Progenitor cell of endocrine pancreas (in vitro differentiated cells): ENCODE data around the gene PDIK1L. TPM values are rescaled to one million over a fixed set of nuclear protein-coding genes. Genes with fewer than 3 reads are reported as not detected.

ENCODE experiments used
- DNase-seq: peaks from one replicate; pipeline ENCODE4 v3.0.0; 2021; ENCODE audit warnings: low spot score; ENCODE audit not compliant: unreplicated experiment
- H3K27ac Mint-ChIP-seq: 2 replicates; pipeline ENCODE4 v1.8.0; 2021; ENCODE audit warnings: mild to moderate bottlenecking, moderate library complexity, mixed read lengths
- H3K27me3 Mint-ChIP-seq: 2 replicates; pipeline ENCODE4 v1.8.0; 2021; ENCODE audit warnings: mixed read lengths
- H3K36me3 Mint-ChIP-seq: 2 replicates; pipeline ENCODE4 v1.8.0; 2022; ENCODE audit warnings: mixed read lengths; ENCODE audit not compliant: insufficient read depth
- H3K4me1 Mint-ChIP-seq: 2 replicates; pipeline ENCODE4 v1.8.0; 2021; ENCODE audit warnings: low read depth, mixed read lengths
- H3K4me3 Mint-ChIP-seq: 2 replicates; pipeline ENCODE4 v1.8.0; 2021; ENCODE audit warnings: low read depth, mild to moderate bottlenecking, moderate library complexity, mixed read lengths
- H3K9me3 Mint-ChIP-seq: 2 replicates; pipeline ENCODE4 v1.8.0; 2021; ENCODE audit warnings: low read depth, mixed read lengths
- total RNA-seq: library from RNA; stranded (reverse); gene quantifications from 2 replicates; pipeline ENCODE4 v1.2.1, GENCODE V29; 2021
- TF ChIP-seq, protein P1 (sequence below): fragments of 200-600 bp; sonication (generic); IDR thresholded peaks from one replicate; pipeline ENCODE4 v1.5.0; 2021; ENCODE audit warnings: antibody characterized with exemption, mild to moderate bottlenecking; ENCODE audit not compliant: unreplicated experiment

Gene PDIK1L
- total RNA-seq, 1 donor from 2014 or later: 15.2 TPM

- H3K4me1 Mint-ChIP-seq: peaks cover 4% of the 10 kb centered on the region
- no peak overlapping the region for H3K27ac Mint-ChIP-seq
- peaks cover 4% of the 10 kb centered on the region for H3K36me3 Mint-ChIP-seq
- H3K27me3 Mint-ChIP-seq: peaks cover 12% of the 10 kb centered on the region
- DNase-seq: no peak
- no peaks in the 10 kb centered on the region for H3K9me3 Mint-ChIP-seq
- TF ChIP-seq, protein P1, sequence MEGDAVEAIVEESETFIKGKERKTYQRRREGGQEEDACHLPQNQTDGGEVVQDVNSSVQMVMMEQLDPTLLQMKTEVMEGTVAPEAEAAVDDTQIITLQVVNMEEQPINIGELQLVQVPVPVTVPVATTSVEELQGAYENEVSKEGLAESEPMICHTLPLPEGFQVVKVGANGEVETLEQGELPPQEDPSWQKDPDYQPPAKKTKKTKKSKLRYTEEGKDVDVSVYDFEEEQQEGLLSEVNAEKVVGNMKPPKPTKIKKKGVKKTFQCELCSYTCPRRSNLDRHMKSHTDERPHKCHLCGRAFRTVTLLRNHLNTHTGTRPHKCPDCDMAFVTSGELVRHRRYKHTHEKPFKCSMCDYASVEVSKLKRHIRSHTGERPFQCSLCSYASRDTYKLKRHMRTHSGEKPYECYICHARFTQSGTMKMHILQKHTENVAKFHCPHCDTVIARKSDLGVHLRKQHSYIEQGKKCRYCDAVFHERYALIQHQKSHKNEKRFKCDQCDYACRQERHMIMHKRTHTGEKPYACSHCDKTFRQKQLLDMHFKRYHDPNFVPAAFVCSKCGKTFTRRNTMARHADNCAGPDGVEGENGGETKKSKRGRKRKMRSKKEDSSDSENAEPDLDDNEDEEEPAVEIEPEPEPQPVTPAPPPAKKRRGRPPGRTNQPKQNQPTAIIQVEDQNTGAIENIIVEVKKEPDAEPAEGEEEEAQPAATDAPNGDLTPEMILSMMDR: no peak
- H3K4me3 Mint-ChIP-seq: no peak overlapping the region
Observed at GRCh38 chr1:26127235-26128163, 15.9 kb downstream of the PDIK1L start.

DNA sequence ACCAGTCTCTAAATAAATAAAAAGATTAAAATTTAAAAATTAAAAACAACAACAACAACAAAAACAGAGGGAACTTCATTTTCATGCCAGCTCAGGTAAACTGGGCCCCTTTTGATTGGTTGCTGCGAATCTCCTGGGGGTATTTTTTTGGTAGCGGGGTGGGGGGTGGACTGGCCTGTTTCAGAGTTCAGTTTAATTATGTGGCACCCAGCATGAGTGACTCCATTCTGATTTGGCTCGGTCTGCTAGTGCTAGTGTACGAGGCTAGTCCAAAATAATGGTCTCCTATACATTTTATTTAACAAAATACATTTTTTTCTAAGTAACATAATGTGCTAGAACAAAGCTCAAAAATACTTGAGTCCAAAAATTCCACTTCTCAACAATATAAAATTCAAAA lies 18.2 kb downstream of the PDIK1L start:
- no peak overlapping the region for H3K4me3 Mint-ChIP-seq
- no peaks in the 10 kb centered on the region for H3K36me3 Mint-ChIP-seq
- H3K27me3 Mint-ChIP-seq: peaks cover 12% of the 10 kb centered on the region
- no peak for DNase-seq
- H3K4me1 Mint-ChIP-seq: peaks cover 4% of the 10 kb centered on the region
- no peak overlapping the region for H3K27ac Mint-ChIP-seq
- TF ChIP-seq, protein P1: no peak
- no peaks in the 10 kb centered on the region for H3K9me3 Mint-ChIP-seq

GRCh38 chr1:26130695-26131094 lies 19.1 kb downstream of the PDIK1L start:
- TF ChIP-seq, protein P1: no peak
- H3K36me3 Mint-ChIP-seq: no peaks in the 10 kb centered on the region

GRCh38 chr1:26132128-26132833 lies 20.7 kb downstream of the PDIK1L start:
- H3K4me3 Mint-ChIP-seq: no peak overlapping the region
- H3K9me3 Mint-ChIP-seq: peaks cover 5% of the 10 kb centered on the region
- H3K36me3 Mint-ChIP-seq: no peaks in the 10 kb centered on the region
- H3K27ac Mint-ChIP-seq: no peak overlapping the region
- H3K27me3 Mint-ChIP-seq: peaks cover 12% of the 10 kb centered on the region
- peaks cover 4% of the 10 kb centered on the region for H3K4me1 Mint-ChIP-seq
- TF ChIP-seq, protein P1: no peak
- no peak for DNase-seq

More at GRCh38 chr1:26130695-26131094, 19.1 kb downstream of the PDIK1L start:
- Mint-ChIP-seq H3K9me3 (peaks cover 5% of the 10 kb centered on the region), H3K27me3 (peaks cover 12% of the 10 kb centered on the region), H3K4me3 (no peak overlapping the region), H3K4me1 (peaks cover 4% of the 10 kb centered on the region), H3K27ac (no peak overlapping the region)
- no peak for DNase-seq

- Mint-ChIP-seq H3K4me1 (peaks cover 2% of the 10 kb centered on the region), H3K4me3 (no peak overlapping the region), H3K36me3 (no peaks in the 10 kb centered on the region), H3K27ac (no peak overlapping the region), H3K27me3 (peaks cover 7% of the 10 kb centered on the region), H3K9me3 (peaks cover 5% of the 10 kb centered on the region)
- TF ChIP-seq, protein P1: no peak
- DNase-seq: no peak
Observed at GRCh38 chr1:26132834-26133167, 21.2 kb downstream of the PDIK1L start.
